Esophagus squamous epithelium (tissue), 5 donors: ENCODE data around the gene SRSF10. TPM values are rescaled to one million over a fixed set of nuclear protein-coding genes. Genes with fewer than 3 reads are reported as not detected.
"Not testable (repeated sequence)": the region's sequence is repeated elsewhere in the genome, so short reads cannot be mapped to it uniquely, and the experiment has no call there.

Experiments
- DNase-seq: peaks from one replicate; lab custom pipeline; 2025; lab: John Stamatoyannopoulos, UW
- H3K27ac ChIP-seq, 4 donors: fragments of 200-600 bp; sonication (generic); one replicate each; pipeline ENCODE4 v1.5.1; 2016 to 2019; ENCODE audit warnings: mild to moderate bottlenecking in 1 of 4
- H3K27me3 ChIP-seq, 4 donors: fragments of 200-600 bp; sonication (generic); 1 replicate in 3 of 4; 2 replicates in 1 of 4; pipeline versions ENCODE4 v1.5.1 to v1.6.0; 2017 to 2021; ENCODE audit warnings: antibody characterized with exemption in 1 of 4
- H3K36me3 ChIP-seq, 3 donors: fragments of 200-600 bp; sonication (generic); one replicate each; pipeline ENCODE4 v1.5.1; 2016 to 2019
- H3K4me1 ChIP-seq, 3 donors: fragments of 200-600 bp; sonication (generic); one replicate each; pipeline ENCODE4 v1.5.1; 2017 to 2019
- H3K4me3 ChIP-seq, 4 donors: fragments of 200-600 bp; sonication (generic); 1 replicate in 3 of 4; 2 replicates in 1 of 4; pipeline ENCODE4 v1.5.1; 2016 to 2019; ENCODE audit warnings: mild to moderate bottlenecking in 2 of 4, moderate library complexity in 1 of 4
- H3K9me3 ChIP-seq, 3 donors: fragments of 200-600 bp; sonication (generic); one replicate each; pipeline ENCODE4 v1.5.1; 2016 to 2019
- POLR2A ChIP-seq, 4 donors: fragments of 450-650 bp; IDR thresholded peaks; one replicate each; pipeline ENCODE4 v1.6.1; 2017; ENCODE audit warnings: antibody characterized with exemption in 4 of 4, mild to moderate bottlenecking in 4 of 4, moderate library complexity in 3 of 4
- WGBS, 2 donors: methylation state at CpG; one replicate each; pipeline ENCODE4 v1.1.5; 2018; 5-methylcytosine and 5-hydroxymethylcytosine counted together
- intact Hi-C: fragments of 100-400 bp; cut with DNase I; formaldehyde crosslinking; loops from one replicate; pipeline ENCODE4 v1.15.0; 2022
- total RNA-seq, 4 donors: library from RNA; depleted of rRNA; stranded (reverse); fragments of >200 nt; gene quantifications; one replicate each; pipeline ENCODE4 v1.1.0, GENCODE V29; 2016
- TF ChIP-seq, protein P1 (sequence below), 6 experiments: fragments of 450-650 bp in 4 of 6; fragments of 200-600 bp in 2 of 6; sonication (generic) in 2 of 6; IDR thresholded peaks; one replicate each; pipeline ENCODE4 v1.5.1; 2016 to 2019; ENCODE audit warnings: antibody characterized with exemption in 6 of 6, mild to moderate bottlenecking in 4 of 6, moderate library complexity in 4 of 6
- donor health status: DM: yes; HTN: yes; CAD: no.

Gene SRSF10
- total RNA-seq, 4 donors from 2014 or later: 45.1 to 96.1 (median 67.1) TPM

DNA sequence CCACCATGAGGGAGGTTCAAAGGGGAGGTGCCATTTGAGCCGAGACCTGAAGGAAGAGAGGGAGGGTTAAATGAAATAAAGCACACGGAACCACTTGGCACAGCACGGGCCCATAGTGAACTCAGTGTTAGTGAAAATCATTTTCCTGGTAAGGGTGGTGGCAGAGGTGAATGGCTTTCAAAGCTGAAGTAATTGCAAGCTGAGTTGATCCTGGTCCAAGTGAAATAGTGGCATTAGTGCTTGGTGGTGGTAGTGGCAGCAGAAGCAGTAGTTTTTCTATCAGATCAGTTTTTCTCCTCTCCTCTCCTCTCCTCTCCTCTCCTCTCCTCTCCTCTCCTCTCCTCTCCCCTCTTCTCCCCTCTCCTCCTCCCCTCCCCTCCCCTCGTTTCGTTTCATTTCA lies 30.5 kb upstream of the SRSF10 start:
- H3K27me3 ChIP-seq: no peaks in the 10 kb centered on the region
- H3K9me3 ChIP-seq: no peaks in the 10 kb centered on the region
- H3K27ac ChIP-seq: peak overlapping the region in 1 of 4 donors; percentile 34
- H3K4me1 ChIP-seq: peaks cover 0 to 6% (median 6%) of the 10 kb centered on the region in 3 donors
- no peak for DNase-seq
- 53 to 66% methylated on average over 3 of the region's 5 CpGs for WGBS, 2 donors
- no peak overlapping the region for H3K4me3 ChIP-seq
- no peak for TF ChIP-seq POLR2A (IDR thresholded peaks at IDR 0.05)
- TF ChIP-seq, protein P1, sequence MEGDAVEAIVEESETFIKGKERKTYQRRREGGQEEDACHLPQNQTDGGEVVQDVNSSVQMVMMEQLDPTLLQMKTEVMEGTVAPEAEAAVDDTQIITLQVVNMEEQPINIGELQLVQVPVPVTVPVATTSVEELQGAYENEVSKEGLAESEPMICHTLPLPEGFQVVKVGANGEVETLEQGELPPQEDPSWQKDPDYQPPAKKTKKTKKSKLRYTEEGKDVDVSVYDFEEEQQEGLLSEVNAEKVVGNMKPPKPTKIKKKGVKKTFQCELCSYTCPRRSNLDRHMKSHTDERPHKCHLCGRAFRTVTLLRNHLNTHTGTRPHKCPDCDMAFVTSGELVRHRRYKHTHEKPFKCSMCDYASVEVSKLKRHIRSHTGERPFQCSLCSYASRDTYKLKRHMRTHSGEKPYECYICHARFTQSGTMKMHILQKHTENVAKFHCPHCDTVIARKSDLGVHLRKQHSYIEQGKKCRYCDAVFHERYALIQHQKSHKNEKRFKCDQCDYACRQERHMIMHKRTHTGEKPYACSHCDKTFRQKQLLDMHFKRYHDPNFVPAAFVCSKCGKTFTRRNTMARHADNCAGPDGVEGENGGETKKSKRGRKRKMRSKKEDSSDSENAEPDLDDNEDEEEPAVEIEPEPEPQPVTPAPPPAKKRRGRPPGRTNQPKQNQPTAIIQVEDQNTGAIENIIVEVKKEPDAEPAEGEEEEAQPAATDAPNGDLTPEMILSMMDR (IDR thresholded peaks at IDR 0.05): no peak
- no peaks in the 10 kb centered on the region for H3K36me3 ChIP-seq
- intact Hi-C loops: no loop called here

DNA sequence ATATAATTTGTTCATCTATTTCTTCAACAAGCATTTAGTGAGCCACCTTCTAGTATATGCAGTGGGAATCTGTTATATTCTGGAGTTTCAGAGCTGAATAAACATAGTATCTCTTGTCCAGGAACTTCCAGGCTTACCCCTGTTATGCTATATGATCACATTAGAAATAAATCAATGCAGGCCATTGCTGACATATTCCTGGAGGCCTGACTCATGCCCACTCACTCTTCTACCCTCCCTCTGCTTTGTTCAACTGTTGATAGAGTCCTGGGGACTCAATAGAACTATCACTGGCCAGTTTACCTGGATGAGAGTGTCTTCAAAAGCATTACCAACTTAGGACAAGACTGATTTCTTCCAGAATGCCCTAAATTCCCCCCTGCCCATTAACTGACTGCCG lies 29.3 kb upstream of the SRSF10 start:
- 85 to 95% methylated on average over 1 of the region's 1 CpG for WGBS, 2 donors
- no peak overlapping the region for H3K4me3 ChIP-seq
- DNase-seq: no peak
- H3K36me3 ChIP-seq: no peaks in the 10 kb centered on the region
- H3K9me3 ChIP-seq: no peaks in the 10 kb centered on the region
- H3K4me1 ChIP-seq: peaks cover 0 to 6% (median 6%) of the 10 kb centered on the region in 3 donors
- no peaks in the 10 kb centered on the region for H3K27me3 ChIP-seq
- intact Hi-C loops: no loop called here
- TF ChIP-seq, protein P1 (IDR thresholded peaks at IDR 0.05): no peak
- TF ChIP-seq POLR2A (IDR thresholded peaks at IDR 0.05): no peak
- H3K27ac ChIP-seq: no peak overlapping the region

DNA sequence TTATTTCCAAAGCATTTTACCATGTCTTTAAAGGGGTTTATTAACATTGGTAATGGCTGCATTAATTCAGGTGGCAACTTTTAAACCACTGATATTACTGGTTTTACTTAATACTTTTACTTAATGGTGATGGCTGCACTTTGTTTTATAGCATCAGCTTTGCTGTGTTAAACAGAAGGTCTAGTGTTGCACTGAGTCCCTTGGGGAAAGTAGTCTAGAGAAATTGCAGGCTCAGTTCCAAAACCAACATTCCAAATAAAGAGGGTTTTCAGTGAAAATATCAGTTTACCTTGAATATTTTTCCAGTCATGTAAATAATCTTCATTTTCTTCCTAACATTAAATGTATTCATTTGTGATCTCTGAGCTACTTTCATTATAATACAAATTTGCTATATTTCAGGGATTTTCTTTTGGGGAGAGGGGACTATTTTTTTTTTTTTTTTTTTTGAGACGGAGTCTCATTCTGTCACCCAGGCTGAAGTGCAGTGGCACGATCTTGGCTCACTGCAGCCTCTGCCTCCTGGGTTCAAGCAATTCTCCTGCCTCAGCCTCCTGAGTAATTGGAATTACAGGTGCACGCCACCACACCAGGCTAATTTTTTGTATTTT lies 28.6 kb upstream of the SRSF10 start:
- DNase-seq, H3K9me3 ChIP-seq, intact Hi-C loops, H3K4me3 ChIP-seq, H3K27me3 ChIP-seq, H3K36me3 ChIP-seq, H3K4me1 ChIP-seq, H3K27ac ChIP-seq: not testable (repeated sequence)
- WGBS, 2 donors: 50 to 60% methylated on average over 1 to 2 of the region's 3 CpGs

DNA sequence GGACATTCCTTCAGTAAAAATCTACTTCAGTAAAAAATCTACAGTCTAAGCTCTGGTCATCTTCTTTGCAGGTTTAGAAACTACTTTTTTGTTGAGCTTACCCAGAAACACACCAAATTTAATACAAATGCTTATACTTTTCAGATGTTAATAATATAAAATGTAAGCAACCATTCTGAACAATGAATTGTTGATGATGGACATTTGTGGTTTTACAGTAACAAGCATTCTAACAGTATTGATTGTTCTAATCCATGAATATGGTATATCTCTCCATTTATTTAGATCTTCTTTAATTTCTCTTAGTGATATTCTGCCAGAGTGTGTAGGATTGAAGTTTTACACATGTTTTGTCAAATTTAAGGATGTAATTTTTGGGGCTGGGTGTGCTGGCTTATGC lies 27.0 kb upstream of the SRSF10 start:
- H3K27me3 ChIP-seq: no peaks in the 10 kb centered on the region
- TF ChIP-seq, protein P1 (IDR thresholded peaks at IDR 0.05): no peak
- TF ChIP-seq POLR2A (IDR thresholded peaks at IDR 0.05): no peak
- intact Hi-C loops: no loop called here

DNA sequence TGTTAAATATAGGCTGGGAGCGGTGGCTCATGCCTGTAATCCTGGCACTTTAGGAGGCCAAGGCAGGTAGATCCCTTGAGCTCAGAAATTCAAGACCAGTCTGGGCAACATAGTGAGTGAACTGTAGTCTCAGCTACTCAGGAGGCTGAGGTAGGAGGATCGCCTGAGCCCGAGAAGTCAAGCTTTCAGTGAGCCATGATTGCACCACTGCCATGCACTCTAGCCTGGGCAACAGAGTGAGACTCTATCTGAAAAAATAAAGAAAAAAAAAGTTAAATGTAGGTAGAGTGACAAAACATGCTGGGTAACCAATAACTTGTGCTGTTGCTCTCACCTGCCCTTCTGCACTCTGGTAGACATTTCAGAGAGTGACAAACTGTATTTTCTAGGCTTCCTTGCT lies 25.0 kb upstream of the SRSF10 start:
- no peak overlapping the region for H3K4me3 ChIP-seq
- TF ChIP-seq POLR2A (IDR thresholded peaks at IDR 0.05): no peak
- TF ChIP-seq, protein P1 (IDR thresholded peaks at IDR 0.05): no peak
- intact Hi-C loops: no loop called here
- no peaks in the 10 kb centered on the region for H3K27me3 ChIP-seq
- H3K4me1 ChIP-seq: peaks cover 0 to 6% (median 6%) of the 10 kb centered on the region in 3 donors
- H3K27ac ChIP-seq: no peak overlapping the region
- H3K9me3 ChIP-seq: no peaks in the 10 kb centered on the region
- H3K36me3 ChIP-seq: no peaks in the 10 kb centered on the region
- 95 to 96% methylated on average over 3 of the region's 3 CpGs for WGBS, 2 donors
- DNase-seq: no peak

More for the DNA sequence above, 27.0 kb upstream of the SRSF10 start:
- H3K4me1 ChIP-seq: peaks cover 0 to 6% (median 6%) of the 10 kb centered on the region in 3 donors
- H3K36me3 ChIP-seq: no peaks in the 10 kb centered on the region
- no peak overlapping the region for H3K27ac ChIP-seq
- DNase-seq: no peak
- no peak overlapping the region for H3K4me3 ChIP-seq
- no peaks in the 10 kb centered on the region for H3K9me3 ChIP-seq
